GM18505 (cell line): ENCODE measurements around the gene INS.

Experiments
- ATAC-seq: cut with Tn5 transposase; IDR thresholded peaks from one replicate; pipeline ENCODE4 v1.9.1; 2021; ENCODE audit not compliant: unreplicated experiment
- POLR2A ChIP-seq: IDR thresholded peaks from 4 replicates; pipeline ENCODE4 v1.6.1; 2011; ENCODE audit warnings: borderline replicate concordance; ENCODE audit not compliant: insufficient read depth, insufficient read length; ENCODE audit errors: extremely low read depth

INS gene

DNA sequence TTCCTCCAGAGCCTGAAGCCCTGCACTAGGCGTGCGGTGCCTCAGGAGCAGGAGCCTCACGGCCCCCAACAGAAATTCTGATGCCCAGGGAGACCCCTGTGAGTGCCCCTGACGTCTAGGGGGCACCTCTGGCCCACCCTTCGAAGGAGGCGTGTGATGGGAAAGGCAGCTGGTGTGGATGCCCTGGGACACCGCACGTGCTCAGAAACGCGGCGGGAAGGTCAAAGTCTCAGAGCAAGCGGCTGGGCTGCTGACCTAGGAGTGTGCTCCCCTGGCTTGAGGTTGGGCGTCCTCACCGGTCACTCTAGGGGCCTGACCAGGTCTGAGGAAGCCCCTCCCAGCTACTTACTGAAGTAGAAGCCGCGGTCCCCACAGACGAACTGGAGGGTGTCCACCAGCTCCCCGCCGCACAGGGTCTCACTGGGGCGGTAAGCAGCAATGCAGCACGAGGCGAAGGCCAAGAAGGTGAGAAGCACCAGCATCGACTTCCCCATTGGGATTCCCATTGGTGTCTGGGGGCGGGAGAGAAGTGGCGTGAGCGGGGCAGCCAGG, 25.9 kb downstream of the INS start:
- no peak for TF ChIP-seq POLR2A
- ATAC-seq = no peak

DNA sequence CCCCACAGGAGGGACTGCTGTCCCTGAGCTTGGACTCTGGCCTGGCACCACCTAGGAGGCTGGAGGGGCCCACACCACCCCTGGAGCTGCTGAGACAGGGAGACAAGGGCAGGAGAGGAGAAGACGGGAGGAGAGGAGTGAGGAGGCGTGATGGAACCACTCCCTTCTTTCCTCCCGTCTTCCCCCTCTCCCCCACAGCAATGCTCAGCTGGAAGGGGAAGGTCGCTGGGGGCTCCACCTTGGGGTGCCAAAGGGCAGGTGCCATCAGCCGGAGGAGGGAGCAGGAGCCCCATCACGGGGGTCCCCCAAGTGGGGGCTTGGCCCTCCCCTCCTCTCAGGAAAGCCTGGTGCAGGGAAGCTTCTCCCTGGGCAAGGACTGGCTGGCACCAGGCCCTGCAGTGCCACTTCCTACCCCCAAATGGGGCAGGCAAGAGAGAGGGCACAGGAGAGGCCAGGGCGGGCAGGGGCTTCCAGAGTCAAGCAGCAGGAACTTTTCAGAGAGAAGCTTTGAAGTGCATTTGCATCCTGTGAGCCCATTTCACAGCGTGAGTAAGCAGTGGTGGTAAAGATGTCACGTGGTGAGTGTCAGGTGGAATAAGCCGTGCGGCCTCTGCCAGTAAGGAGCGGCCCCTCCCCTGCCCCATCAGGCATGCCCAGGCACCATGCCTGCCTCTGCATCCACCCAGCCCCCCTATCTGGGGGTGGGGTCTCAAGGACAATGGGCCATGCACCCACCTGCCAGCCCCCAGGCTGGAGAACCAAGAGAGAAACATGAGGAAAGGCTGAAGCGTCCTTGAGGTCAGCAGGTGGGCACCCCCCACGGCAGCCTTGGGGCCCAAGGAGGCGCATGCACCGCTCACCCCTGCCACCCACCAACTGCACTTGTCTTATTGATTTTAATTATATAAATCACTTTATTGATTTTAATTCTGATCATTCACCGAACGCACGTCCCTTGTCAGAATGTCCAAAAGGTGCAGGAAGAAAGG, 26.7 kb downstream of the INS start:
- no peak for TF ChIP-seq POLR2A
- no peak for ATAC-seq

DNA sequence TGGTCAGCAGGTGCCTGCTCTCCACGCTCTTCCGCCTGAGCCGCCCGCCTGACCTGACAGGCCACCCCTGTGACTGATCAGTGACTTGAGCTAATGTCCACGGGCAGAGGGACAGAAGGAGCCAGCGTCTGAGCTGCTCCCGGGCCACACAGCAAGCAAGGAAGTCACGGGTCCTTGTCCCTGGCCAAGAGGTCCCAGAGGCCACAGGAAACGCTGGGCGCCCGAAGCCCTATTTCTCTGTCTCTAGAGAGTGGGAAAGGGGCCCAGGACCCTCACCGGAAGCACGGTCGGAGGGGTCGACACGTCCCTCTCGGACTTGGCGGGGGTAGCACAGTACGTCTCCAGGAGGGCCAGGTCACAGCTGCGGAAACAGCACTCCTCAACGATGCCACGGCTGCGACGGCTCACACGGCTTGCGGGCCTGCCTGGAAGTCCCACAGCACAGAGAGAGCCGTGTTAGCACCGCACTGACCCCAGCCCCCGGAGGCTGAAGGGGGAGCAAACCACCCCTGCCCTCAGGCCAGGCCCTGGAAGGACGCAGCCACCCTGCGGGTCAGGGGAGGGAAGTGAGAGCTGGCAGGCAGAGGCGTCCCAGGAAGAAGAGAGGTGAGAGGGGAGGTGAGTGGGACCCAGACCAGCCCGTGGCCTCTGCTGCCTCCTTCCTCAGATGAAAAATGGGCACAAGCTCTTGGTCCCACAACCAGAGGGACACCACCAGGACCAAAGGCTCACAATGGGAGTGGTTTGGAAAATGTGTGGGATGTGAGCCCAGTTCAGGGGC, 27.6 kb downstream of the INS start:
- ATAC-seq = no peak
- no peak for TF ChIP-seq POLR2A

DNA sequence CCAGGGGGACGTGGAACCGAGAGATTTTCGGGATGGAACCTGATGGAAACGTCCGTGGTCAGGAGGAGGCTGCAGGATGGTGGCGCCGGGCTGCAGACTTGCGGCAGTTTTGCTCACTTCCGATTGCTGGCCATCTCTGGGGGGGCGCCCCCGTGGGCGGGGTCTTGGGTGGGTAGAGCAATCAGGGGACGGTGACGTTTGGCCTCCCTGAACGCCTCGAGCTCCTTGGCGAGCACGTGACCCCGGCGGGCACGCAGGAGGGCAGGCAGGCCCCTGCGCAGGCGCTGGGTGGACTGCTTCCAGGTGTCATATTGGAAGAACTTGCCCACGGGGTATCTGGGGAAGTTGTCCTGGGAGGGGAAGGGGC, 28.2 kb downstream of the INS start:
- ATAC-seq = no peak
- no peak for TF ChIP-seq POLR2A

DNA sequence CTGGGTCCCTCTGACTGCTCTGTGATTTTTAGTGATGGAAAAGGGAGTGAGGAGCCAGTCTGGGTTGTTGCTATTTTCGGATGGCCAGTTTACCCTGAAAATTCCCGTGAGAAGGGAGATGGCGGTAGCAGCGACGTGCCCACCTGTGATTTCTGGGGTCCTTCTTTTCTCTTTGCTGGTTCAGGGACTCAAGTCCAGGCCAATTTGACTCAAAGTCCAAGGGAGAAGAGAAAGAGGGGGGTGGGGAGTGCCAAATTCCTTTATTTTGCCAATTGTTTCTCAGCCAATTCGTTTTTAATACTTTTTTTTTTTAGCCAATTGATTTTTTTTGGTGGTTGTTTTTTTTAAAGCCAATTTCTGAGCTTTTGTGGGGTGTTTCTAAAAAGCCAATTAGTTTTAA, 28.8 kb downstream of the INS start:
- no peak for ATAC-seq
- TF ChIP-seq POLR2A = no peak

DNA sequence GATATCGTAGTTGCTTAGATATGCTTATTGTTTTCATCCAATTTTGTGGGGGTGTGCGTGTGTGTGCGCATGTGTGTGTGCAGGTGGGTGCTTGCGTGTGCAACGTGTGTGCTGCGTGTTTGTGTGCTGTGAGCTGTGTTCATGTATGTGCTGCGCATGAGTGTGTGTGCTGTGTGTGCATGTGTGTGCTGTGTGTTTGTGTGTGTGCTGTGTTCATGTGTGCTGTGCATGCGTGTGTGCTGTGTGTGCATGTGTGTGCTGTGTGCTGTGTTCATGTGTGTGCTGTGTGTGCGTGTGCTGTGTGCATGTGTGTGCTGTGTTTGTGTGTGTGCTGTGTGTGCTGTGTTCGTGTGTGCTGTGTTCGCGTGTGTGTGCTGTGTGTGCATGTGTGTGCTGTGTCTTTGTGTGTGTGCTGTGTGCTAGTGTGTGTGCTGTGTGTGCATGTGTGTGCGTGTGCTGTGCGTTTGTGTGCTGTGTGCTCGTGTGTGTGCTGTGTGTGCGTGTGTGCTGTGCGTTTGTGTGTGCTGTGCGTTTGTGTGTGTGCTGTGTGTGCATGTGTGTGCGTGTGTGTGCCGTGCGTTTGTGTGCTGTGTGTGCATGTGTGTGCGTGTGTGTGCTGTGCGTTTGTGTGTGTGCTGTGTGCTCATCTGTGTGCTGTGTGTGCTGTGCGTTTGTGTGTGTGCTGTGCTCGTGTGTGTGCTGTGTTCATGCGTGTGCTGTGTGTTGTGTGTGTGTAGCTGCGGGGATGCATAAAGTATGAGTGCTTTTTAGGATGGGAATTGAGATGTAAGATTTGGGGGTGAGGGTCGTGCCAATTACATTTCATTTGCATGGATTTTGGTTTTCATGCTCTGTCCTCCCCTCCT, 29.4 kb downstream of the INS start:
- no peak for ATAC-seq
- TF ChIP-seq POLR2A = no peak

DNA sequence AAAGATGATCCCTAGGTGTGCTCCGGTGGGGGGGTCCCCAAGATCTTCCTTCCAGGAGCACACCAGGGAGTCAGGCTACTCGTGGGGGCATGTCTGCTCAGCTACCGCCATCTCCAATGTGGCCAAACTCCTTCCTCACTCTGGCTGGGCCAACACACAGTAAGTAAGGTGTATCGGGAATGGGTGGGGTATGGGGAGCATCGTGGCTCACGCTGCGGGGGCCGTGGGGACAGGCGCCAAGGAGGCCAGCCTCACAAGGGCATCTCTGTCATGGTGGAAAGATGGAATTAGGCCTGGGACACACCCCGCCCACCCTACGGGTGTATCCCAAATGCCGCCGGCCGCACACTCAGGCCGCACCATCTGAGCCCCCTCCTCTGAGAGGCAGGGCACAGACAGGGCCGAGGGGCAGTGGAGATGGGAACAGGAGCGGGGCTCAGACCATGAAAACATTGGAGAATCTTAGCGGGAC, 30.1 kb downstream of the INS start:
- no peak for TF ChIP-seq POLR2A
- no peak for ATAC-seq

DNA sequence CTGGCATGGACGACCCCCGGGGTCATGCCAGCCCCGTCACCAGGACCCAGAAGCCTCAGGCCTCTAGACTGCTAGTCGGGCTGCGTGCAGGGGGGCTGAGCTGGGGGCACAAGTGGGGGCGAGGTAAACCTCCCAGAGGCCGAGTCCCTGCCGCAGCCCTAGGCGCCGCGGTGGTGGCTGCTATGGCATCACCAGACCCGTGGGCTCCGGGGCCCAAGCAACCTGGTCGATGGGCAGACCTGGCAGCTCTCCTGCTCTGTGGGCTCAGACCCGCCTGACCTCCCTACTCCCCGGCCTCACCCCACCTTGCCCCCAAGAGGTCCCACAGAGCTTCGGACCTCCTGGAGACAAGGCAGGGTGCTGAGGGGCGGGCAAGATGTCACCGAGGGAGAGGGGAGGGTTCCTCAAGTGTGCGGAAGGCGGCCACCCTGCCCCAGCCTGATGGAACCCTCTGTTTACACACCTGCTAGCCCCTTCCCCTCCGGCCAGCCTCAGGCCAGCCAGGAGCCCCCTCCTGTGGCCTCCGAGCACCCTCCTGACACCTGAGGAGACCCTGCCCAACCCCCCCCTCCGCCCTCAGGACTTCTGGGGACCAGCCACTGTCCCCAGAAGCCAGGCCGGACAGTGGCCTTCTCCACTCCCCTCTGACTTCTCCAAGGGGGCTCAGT, 31.2 kb downstream of the INS start:
- no peak for TF ChIP-seq POLR2A
- ATAC-seq = no peak

DNA sequence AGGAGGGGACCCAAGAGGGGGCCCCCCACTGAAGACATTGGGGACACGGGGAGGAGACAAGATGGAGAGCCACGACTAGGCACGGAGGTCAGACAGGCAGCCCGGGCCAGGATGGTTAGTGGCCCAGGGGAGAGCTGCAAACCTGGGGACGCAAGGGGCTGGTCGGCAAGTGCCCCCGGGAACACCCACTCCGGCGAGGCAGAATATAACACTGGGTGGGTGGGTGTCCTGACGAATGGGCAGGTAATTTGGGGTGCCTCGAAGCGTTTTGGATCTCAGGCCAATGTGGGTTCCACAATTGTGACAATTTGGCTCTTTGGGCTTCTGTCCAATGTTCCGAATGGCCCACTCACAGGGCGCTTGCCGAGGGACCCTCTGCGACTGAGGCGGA, 31.7 kb downstream of the INS start:
- no peak for TF ChIP-seq POLR2A
- ATAC-seq = no peak

DNA sequence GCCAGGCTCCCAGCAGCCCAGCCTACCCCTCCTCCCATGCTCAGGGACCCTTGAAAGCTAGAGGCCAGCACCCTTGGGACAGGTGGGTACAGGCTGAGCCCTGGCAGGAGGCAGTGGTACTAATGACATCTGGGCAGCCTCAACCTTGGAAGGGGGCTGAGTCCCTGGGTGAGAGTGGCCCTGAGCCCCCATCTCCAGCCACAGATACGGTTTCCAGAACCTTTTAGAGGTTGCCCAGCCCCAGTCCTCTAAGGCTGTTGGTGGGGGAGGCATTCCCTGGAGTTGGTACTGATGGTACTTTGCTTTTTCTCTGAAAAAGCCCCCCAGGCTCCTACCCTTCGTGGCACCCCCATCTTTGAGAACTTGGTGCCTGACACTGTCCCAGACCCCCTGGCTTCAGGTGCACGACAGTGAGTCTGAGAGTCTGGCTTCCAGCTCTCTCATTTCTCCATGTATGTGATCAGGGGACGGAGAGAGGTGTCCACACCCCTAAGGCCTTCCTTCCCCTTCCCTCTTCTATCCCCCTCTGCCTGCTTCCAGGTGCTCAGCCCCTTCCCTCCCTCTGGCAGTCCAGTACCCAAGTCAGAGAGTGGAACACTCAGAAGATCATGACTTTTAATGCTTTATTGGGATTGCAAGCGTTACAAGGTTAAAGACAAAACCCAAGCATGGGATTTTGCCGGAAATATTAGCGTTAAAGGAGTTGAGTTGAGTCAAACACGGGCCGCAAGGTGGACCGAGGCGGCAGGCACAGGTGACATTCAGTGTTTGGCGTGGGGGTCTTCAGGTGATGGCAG, 32.3 kb downstream of the INS start:
- no peak for TF ChIP-seq POLR2A
- ATAC-seq = no peak

DNA sequence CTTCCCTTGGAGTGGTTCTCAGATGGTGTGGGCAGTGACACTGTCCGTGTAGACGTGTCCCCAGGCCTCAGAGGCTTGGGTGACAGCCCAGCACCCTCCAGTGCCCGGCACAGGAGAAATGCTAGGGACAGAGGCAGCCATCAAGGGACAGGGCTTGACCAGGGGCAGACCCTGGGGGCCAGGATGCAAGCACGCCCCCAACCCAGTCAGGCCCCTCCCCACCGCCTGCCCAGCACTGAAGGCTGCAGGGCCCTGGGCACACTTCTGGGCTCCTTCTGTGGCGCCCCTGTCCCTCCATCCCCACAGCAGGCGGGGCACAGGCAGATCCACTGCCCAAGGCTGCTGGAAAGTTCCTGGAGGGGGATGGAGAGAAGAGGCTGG, 32.9 kb downstream of the INS start:
- no peak for TF ChIP-seq POLR2A

More for the DNA sequence above, 32.9 kb downstream of the INS start:
- no peak for ATAC-seq
